ENCODE data around the gene TMSB10.

DNA sequence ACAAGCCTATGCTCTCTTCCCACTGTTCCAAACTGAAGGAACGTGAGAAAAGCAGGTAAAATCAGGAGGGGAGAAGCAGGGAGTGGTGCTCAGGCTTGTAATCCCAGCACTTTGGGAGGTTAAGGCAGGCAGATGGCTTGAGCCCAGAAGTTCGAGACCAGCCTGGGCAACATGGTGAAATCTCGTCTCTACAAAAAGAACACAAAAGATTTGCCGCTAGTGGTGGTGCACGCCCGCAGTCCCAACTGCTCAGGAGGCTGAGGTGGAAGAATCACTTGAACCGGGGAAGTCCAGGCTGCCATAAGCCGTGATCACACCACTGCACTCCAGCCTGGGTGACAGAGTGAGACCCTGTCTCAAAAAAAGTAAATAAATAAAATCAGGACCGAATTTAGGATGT lies 1.3 kb upstream of the TMSB10 start:
- TF ChIP-seq CTCF (conservative IDR thresholded peaks at IDR 0.05; ENCODE audit: low read depth, low read length) (no peak), EZH2 (IDR thresholded peaks at IDR 0.05; ENCODE audit: borderline replicate concordance, low read depth, low read length, poor library complexity, severe bottlenecking) (no peak)

All from A673 (cell line).